ENCODE results near the gene ST3GAL5.
A peak's percentile ranks its signal among the peaks of the same experiment; 100 is the strongest.

ST3GAL5 gene

DNA sequence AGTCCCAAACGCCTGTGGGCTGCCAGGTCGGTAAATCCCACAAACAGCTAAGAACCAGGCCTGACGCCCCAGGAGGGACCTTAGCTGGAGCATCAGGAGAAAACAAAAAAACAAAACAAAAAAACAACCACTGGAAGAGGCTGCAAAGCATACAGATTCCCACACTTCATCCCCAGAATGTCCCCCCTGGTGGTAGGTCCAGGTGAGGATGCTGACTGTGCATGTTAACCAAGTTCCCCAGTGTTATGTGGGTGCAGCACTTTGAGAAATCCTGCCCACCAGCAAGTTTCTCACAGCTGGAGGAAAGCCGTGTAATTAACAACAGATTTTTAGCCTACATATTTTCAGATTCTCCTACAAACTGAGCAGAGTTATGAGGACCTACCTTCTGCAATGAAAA lies 15.1 kb downstream of the ST3GAL5 start:
- TF ChIP-seq, protein P1, sequence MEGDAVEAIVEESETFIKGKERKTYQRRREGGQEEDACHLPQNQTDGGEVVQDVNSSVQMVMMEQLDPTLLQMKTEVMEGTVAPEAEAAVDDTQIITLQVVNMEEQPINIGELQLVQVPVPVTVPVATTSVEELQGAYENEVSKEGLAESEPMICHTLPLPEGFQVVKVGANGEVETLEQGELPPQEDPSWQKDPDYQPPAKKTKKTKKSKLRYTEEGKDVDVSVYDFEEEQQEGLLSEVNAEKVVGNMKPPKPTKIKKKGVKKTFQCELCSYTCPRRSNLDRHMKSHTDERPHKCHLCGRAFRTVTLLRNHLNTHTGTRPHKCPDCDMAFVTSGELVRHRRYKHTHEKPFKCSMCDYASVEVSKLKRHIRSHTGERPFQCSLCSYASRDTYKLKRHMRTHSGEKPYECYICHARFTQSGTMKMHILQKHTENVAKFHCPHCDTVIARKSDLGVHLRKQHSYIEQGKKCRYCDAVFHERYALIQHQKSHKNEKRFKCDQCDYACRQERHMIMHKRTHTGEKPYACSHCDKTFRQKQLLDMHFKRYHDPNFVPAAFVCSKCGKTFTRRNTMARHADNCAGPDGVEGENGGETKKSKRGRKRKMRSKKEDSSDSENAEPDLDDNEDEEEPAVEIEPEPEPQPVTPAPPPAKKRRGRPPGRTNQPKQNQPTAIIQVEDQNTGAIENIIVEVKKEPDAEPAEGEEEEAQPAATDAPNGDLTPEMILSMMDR (IDR thresholded peaks at IDR 0.05; ENCODE audit: low read depth, low read length), result peak; percentile 51; the same call in 1 of the 2 replicates
- DNase-seq, result peak; percentile 21
- H3K36me3 ChIP-seq, result no peaks in the 10 kb centered on the region

DNA sequence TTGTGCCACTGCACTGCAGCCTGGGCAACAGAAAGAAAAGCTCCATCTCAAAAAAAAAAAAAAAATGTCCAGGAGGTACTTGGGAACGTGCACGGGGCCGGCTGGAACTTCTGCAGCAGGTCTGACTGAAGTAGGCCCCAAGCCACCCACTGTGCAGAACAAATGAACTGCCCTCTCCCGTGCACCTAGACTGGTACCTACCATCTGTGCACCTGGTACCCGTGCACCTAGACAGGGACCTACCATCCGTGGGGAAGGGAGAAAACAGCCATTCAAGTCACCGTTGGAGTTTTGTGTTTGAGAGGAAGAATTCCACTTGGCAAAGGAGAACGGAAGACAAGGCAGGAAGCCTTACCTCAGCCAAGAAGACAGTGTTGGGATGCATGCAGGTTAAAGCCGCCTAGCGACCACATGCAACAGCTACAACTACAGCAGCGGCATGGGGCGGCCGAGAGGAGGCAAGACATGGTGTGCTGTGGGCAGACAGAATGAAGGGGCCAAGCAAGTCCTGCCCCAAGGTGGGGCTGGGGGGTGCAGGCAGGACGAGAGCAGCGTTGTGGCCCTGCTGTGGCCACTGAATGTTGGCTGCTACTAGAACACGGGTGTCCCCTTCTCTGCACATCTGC lies 16.1 kb downstream of the ST3GAL5 start:
- Histone ChIP-seq H3K4me3 (ENCODE audit: low read depth, low read length) (no peak overlapping the region), H3K27ac (no peak overlapping the region), H3K9me3 (ENCODE audit: severe bottlenecking) (no peaks in the 10 kb centered on the region), H3K36me3 (no peaks in the 10 kb centered on the region), H3K27me3 (ENCODE audit: insufficient read depth, low read depth, severe bottlenecking) (no peaks in the 10 kb centered on the region)
- DNase-seq, result no peak
- TF ChIP-seq, protein P1 (IDR thresholded peaks at IDR 0.05; ENCODE audit: low read depth, low read length), result no peak

More for the DNA sequence above, 15.1 kb downstream of the ST3GAL5 start:
- Histone ChIP-seq H3K27ac (no peak overlapping the region), H3K27me3 (ENCODE audit: insufficient read depth, low read depth, severe bottlenecking) (no peaks in the 10 kb centered on the region), H3K9me3 (ENCODE audit: severe bottlenecking) (no peaks in the 10 kb centered on the region), H3K4me3 (ENCODE audit: low read depth, low read length) (no peak overlapping the region)

DNA sequence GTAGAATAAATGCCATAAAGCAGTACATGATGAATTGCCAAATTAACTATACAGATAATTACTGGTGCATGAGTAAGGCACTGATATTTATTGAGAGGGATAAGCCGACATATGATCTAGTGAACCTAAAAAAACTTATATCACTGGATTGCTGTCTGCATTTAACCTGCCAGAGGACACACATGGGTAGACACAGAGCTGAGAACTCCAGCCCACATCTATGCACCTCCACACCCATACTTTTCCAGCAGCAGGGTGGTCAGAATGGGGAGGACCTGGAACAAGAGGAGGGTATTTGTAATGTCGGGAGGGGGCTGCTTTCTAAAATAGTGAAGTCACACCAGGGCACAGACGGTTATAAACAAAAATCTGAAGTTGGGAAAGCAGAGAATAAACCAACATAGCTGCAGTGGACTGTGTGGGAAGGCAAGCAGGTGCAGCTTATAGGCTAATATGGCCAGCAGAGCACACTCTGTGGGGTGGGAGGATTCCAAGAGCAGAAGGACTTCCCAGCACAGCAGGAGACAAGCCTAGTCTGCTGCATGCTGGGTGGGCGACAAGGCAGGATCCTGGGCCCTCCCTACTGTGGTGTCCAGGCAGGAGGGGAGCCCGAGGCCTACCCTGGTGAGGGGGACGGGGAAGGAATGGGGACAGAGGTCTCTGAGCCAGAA lies 17.2 kb downstream of the ST3GAL5 start:
- Histone ChIP-seq H3K36me3 (no peaks in the 10 kb centered on the region), H3K9me3 (ENCODE audit: severe bottlenecking) (no peaks in the 10 kb centered on the region), H3K4me3 (ENCODE audit: low read depth, low read length) (no peak overlapping the region), H3K27me3 (ENCODE audit: insufficient read depth, low read depth, severe bottlenecking) (no peaks in the 10 kb centered on the region), H3K27ac (no peak overlapping the region)
- no peak for DNase-seq
- TF ChIP-seq, protein P1 (IDR thresholded peaks at IDR 0.05; ENCODE audit: low read depth, low read length), result no peak

DNA sequence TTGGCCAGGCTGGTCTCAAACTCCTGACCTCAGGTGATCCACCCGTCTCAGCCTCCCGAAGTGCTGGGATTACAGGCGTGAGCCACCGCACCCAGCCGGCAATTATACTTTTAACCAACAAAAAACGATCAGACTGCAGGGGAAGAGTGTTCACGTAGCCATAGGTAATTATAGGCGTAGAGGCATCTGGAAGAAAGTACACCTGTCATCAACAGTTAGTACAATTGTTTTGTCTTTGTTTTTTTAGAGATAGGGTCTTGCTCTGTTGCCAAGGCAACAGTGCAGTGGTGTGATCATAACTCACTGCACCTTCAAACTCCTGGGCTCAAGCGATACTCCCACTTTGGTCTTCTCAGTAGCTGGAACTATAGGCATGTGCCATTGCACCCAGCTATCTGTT lies 20.0 kb downstream of the ST3GAL5 start:
- Histone ChIP-seq H3K36me3 (no peaks in the 10 kb centered on the region), H3K9me3 (ENCODE audit: severe bottlenecking) (no peaks in the 10 kb centered on the region), H3K27ac (no peak overlapping the region), H3K4me3 (ENCODE audit: low read depth, low read length) (no peak overlapping the region), H3K27me3 (ENCODE audit: insufficient read depth, low read depth, severe bottlenecking) (no peaks in the 10 kb centered on the region)
- TF ChIP-seq, protein P1 (IDR thresholded peaks at IDR 0.05; ENCODE audit: low read depth, low read length), result no peak
- DNase-seq, result no peak

DNA sequence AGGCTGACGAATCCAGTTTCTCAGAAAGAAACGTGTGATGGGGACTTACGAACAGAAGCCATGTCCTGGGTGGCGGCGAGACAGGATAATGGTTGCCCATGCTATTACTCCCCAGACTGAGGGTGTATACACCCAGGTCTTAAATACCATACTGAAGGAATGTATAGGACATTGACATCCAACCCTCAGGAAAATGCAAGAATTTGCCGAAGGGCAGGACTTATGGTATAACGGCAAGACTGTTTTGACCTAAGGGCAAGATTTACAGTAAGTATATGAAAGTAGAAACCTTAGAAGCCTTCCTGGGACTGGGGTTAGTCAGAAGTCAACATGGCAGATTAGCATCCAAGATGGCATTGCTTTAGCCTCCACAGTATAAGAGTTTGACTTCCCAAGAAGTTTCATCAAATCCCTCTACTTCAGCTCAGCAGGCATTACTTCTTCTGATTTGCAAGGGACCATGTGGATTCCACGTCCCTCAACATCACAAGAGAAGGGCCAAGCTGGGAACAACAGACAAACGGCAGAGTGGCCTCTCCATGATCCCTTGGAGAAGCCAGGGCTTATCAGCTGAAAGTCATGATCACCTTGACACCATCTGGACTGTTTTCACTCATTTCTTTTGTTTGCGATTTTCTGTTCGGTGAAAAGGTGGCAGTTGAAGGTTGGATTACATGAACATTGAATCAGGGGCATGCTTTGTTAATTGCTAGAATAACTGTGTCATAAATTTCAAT lies 21.1 kb downstream of the ST3GAL5 start:
- Histone ChIP-seq H3K36me3 (no peaks in the 10 kb centered on the region), H3K4me3 (ENCODE audit: low read depth, low read length) (no peak overlapping the region), H3K27me3 (ENCODE audit: insufficient read depth, low read depth, severe bottlenecking) (no peaks in the 10 kb centered on the region), H3K9me3 (ENCODE audit: severe bottlenecking) (no peaks in the 10 kb centered on the region), H3K27ac (peak overlapping the region; percentile 67)
- TF ChIP-seq, protein P1 (IDR thresholded peaks at IDR 0.05; ENCODE audit: low read depth, low read length), result no peak
- peak; percentile 63 for DNase-seq
